ENCODE data around the gene SHC3. TPM values are rescaled to one million over a fixed set of nuclear protein-coding genes. Genes with fewer than 3 reads are reported as not detected.

Gene SHC3
- total RNA-seq, 1 donor = 0.36 TPM

GRCh38 chr9:88995627-88996026 lies 183.0 kb downstream of the SHC3 start:
- H3K4me1 ChIP-seq (ENCODE audit: insufficient read depth, low read length) = peaks cover 49% of the 10 kb centered on the region

GRCh38 chr9:88995200-88995577 lies 183.4 kb downstream of the SHC3 start:
- Histone ChIP-seq H4K20me1 (ENCODE audit: insufficient read depth, low read length) (peaks cover 3% of the 10 kb centered on the region), H3K4me1 (ENCODE audit: insufficient read depth, low read length) (peaks cover 45% of the 10 kb centered on the region), H3K4me3 (ENCODE audit: insufficient read depth, low read length) (no peak overlapping the region), H3K4me2 (ENCODE audit: insufficient read depth, low read length) (peak overlapping the region; percentile 98), H3K9me3 (ENCODE audit: low read depth, low read length) (no peaks in the 10 kb centered on the region), H3K27ac (ENCODE audit: low read depth, low read length) (no peak overlapping the region), H3K79me2 (ENCODE audit: insufficient read depth, low read length) (peaks cover 30% of the 10 kb centered on the region), H3K36me3 (ENCODE audit: insufficient read depth, low read length) (peaks cover 4% of the 10 kb centered on the region), H3K27me3 (ENCODE audit: insufficient read depth, low read length) (no peaks in the 10 kb centered on the region), H2AFZ (ENCODE audit: low read length) (no peak overlapping the region)
- no peak for TF ChIP-seq CTCF (IDR thresholded peaks at IDR 0.05; ENCODE audit: extremely low read depth, low read depth, low read length)
- no peak for DNase-seq (ENCODE audit: insufficient read length, low spot score, missing footprints)

More at GRCh38 chr9:88995627-88996026, 183.0 kb downstream of the SHC3 start:
- Histone ChIP-seq H3K4me2 (ENCODE audit: insufficient read depth, low read length) (no peak overlapping the region), H3K9me3 (ENCODE audit: low read depth, low read length) (no peaks in the 10 kb centered on the region), H3K36me3 (ENCODE audit: insufficient read depth, low read length) (peaks cover 4% of the 10 kb centered on the region), H3K27ac (ENCODE audit: low read depth, low read length) (no peak overlapping the region), H3K79me2 (ENCODE audit: insufficient read depth, low read length) (peaks cover 30% of the 10 kb centered on the region), H2AFZ (ENCODE audit: low read length) (no peak overlapping the region), H4K20me1 (ENCODE audit: insufficient read depth, low read length) (peaks cover 3% of the 10 kb centered on the region), H3K4me3 (ENCODE audit: insufficient read depth, low read length) (no peak overlapping the region), H3K27me3 (ENCODE audit: insufficient read depth, low read length) (no peaks in the 10 kb centered on the region)
- no peak for DNase-seq (ENCODE audit: insufficient read length, low spot score, missing footprints)
- TF ChIP-seq CTCF (IDR thresholded peaks at IDR 0.05; ENCODE audit: extremely low read depth, low read depth, low read length) = no peak

- Histone ChIP-seq H3K36me3 (ENCODE audit: insufficient read depth, low read length) (peaks cover 4% of the 10 kb centered on the region), H3K79me2 (ENCODE audit: insufficient read depth, low read length) (peaks cover 30% of the 10 kb centered on the region), H3K4me3 (ENCODE audit: insufficient read depth, low read length) (peak overlapping the region; percentile 25), H3K9me3 (ENCODE audit: low read depth, low read length) (no peaks in the 10 kb centered on the region), H3K4me2 (ENCODE audit: insufficient read depth, low read length) (peak overlapping the region; percentile 98), H2AFZ (ENCODE audit: low read length) (no peak overlapping the region), H3K27ac (ENCODE audit: low read depth, low read length) (no peak overlapping the region), H4K20me1 (ENCODE audit: insufficient read depth, low read length) (peaks cover 3% of the 10 kb centered on the region), H3K27me3 (ENCODE audit: insufficient read depth, low read length) (no peaks in the 10 kb centered on the region), H3K4me1 (ENCODE audit: insufficient read depth, low read length) (peaks cover 45% of the 10 kb centered on the region)
- TF ChIP-seq CTCF (IDR thresholded peaks at IDR 0.05; ENCODE audit: extremely low read depth, low read depth, low read length) = no peak
- DNase-seq (ENCODE audit: insufficient read length, low spot score, missing footprints) = no peak
Observed at GRCh38 chr9:88994469-88995199, 184.0 kb downstream of the SHC3 start.

- H4K20me1 ChIP-seq (ENCODE audit: insufficient read depth, low read length) = peaks cover 3% of the 10 kb centered on the region
- peaks cover 30% of the 10 kb centered on the region for H3K79me2 ChIP-seq (ENCODE audit: insufficient read depth, low read length)
- no peak for DNase-seq (ENCODE audit: insufficient read length, low spot score, missing footprints)
- H3K9me3 ChIP-seq (ENCODE audit: low read depth, low read length) = no peaks in the 10 kb centered on the region
- peaks cover 4% of the 10 kb centered on the region for H3K36me3 ChIP-seq (ENCODE audit: insufficient read depth, low read length)
- H3K4me3 ChIP-seq (ENCODE audit: insufficient read depth, low read length) = peak overlapping the region; percentile 25
- peaks cover 44% of the 10 kb centered on the region for H3K4me1 ChIP-seq (ENCODE audit: insufficient read depth, low read length)
- TF ChIP-seq CTCF (IDR thresholded peaks at IDR 0.05; ENCODE audit: extremely low read depth, low read depth, low read length) = no peak
- no peak overlapping the region for H2AFZ ChIP-seq (ENCODE audit: low read length)
- no peak overlapping the region for H3K27ac ChIP-seq (ENCODE audit: low read depth, low read length)
- no peaks in the 10 kb centered on the region for H3K27me3 ChIP-seq (ENCODE audit: insufficient read depth, low read length)
- H3K4me2 ChIP-seq (ENCODE audit: insufficient read depth, low read length) = peak overlapping the region; percentile 98
Observed at GRCh38 chr9:88993871-88994460, 184.7 kb downstream of the SHC3 start.

Data from osteoblast (primary cell).